Stimulated activated effector memory CD8-positive, alpha-beta T cell treated with anti-CD3 and anti-CD28 coated beads, Interleukin-12 subunit alpha, Interleukin-12 subunit beta, amount 100 ng/mL, for 72 hours (primary cell): ENCODE data around the gene SCLT1.

Source experiments
- ATAC-seq: fragments of 150-1000 bp; cut with Tn5 transposase; 2 replicates; pipeline ENCODE4 v1.10.0; 2021
- DNase-seq, 2 donors: peaks; one replicate each; pipeline ENCODE4 v3.0.0; 2021 to 2022; ENCODE audit warnings: low spot score in 2 of 2
- H3K27ac Mint-ChIP-seq: one replicate; pipeline ENCODE4 v1.8.0; 2022; ENCODE audit warnings: mild to moderate bottlenecking, mixed read lengths
- H3K36me3 Mint-ChIP-seq: one replicate; pipeline ENCODE4 v1.8.0; 2022; ENCODE audit warnings: mild to moderate bottlenecking, mixed read lengths
- H3K4me1 Mint-ChIP-seq: one replicate; pipeline ENCODE4 v1.8.0; 2022; ENCODE audit warnings: mixed read lengths
- H3K4me3 Mint-ChIP-seq: one replicate; pipeline ENCODE4 v1.8.0; 2022; ENCODE audit warnings: mild to moderate bottlenecking, mixed read lengths
- H3K9me3 Mint-ChIP-seq: one replicate; pipeline ENCODE4 v1.8.0; 2022; ENCODE audit warnings: mixed read lengths

Gene SCLT1

GRCh38 chr4:129014566-129015509, 78.5 kb downstream of the SCLT1 start:
- no peak overlapping the region for H3K27ac Mint-ChIP-seq
- no peaks in the 10 kb centered on the region for H3K36me3 Mint-ChIP-seq
- ATAC-seq (no peak), DNase-seq (no peak)
- peaks cover 42% of the 10 kb centered on the region for H3K9me3 Mint-ChIP-seq
- H3K4me3 Mint-ChIP-seq: no peak overlapping the region
- H3K4me1 Mint-ChIP-seq: no peaks in the 10 kb centered on the region

- no peaks in the 10 kb centered on the region for H3K36me3 Mint-ChIP-seq
These were observed 85.2 kb downstream of the SCLT1 start for GRCh38 chr4:129008096-129008495.

GRCh38 chr4:128986908-128987307, 106.4 kb downstream of the SCLT1 start:
- H3K4me1 Mint-ChIP-seq: no peaks in the 10 kb centered on the region
- H3K4me3 Mint-ChIP-seq: no peak overlapping the region
- no peaks in the 10 kb centered on the region for H3K9me3 Mint-ChIP-seq
- no peak for DNase-seq
- peaks cover 6% of the 10 kb centered on the region for H3K36me3 Mint-ChIP-seq
- no peak for ATAC-seq
- H3K27ac Mint-ChIP-seq: no peak overlapping the region

More at GRCh38 chr4:129008096-129008495, 85.2 kb downstream of the SCLT1 start:
- DNase-seq: no peak
- Mint-ChIP-seq H3K4me1 (no peaks in the 10 kb centered on the region), H3K27ac (no peak overlapping the region), H3K9me3 (peaks cover 46% of the 10 kb centered on the region), H3K4me3 (no peak overlapping the region)
- ATAC-seq: no peak

- no peaks in the 10 kb centered on the region for H3K9me3 Mint-ChIP-seq
- H3K27ac Mint-ChIP-seq: no peak overlapping the region
- peaks cover 6% of the 10 kb centered on the region for H3K36me3 Mint-ChIP-seq
- H3K4me1 Mint-ChIP-seq: no peaks in the 10 kb centered on the region
- no peak for ATAC-seq
- no peak for DNase-seq
- H3K4me3 Mint-ChIP-seq: no peak overlapping the region
These were observed 107.3 kb downstream of the SCLT1 start for GRCh38 chr4:128986019-128986418.

- no peak overlapping the region for H3K27ac Mint-ChIP-seq
- H3K36me3 Mint-ChIP-seq: peaks cover 6% of the 10 kb centered on the region
- no peak for ATAC-seq
These were observed 109.4 kb downstream of the SCLT1 start for GRCh38 chr4:128983771-128984485.

GRCh38 chr4:128981377-128981776, 112.0 kb downstream of the SCLT1 start:
- ATAC-seq: no peak
- Mint-ChIP-seq H3K4me3 (no peak overlapping the region), H3K9me3 (no peaks in the 10 kb centered on the region), H3K36me3 (no peaks in the 10 kb centered on the region), H3K27ac (no peak overlapping the region), H3K4me1 (no peaks in the 10 kb centered on the region)
- no peak for DNase-seq

More at GRCh38 chr4:128983771-128984485, 109.4 kb downstream of the SCLT1 start:
- Mint-ChIP-seq H3K4me3 (no peak overlapping the region), H3K4me1 (no peaks in the 10 kb centered on the region), H3K9me3 (no peaks in the 10 kb centered on the region)
- DNase-seq: no peak

- ATAC-seq (no peak), DNase-seq (no peak)
- H3K36me3 Mint-ChIP-seq: no peaks in the 10 kb centered on the region
- H3K4me1 Mint-ChIP-seq: no peaks in the 10 kb centered on the region
- no peak overlapping the region for H3K27ac Mint-ChIP-seq
- no peak overlapping the region for H3K4me3 Mint-ChIP-seq
- no peaks in the 10 kb centered on the region for H3K9me3 Mint-ChIP-seq
These were observed 112.5 kb downstream of the SCLT1 start for GRCh38 chr4:128980816-128981326.

GRCh38 chr4:128979934-128980333, 113.4 kb downstream of the SCLT1 start:
- ATAC-seq (no peak), DNase-seq (no peak)
- no peak overlapping the region for H3K27ac Mint-ChIP-seq
- H3K36me3 Mint-ChIP-seq: no peaks in the 10 kb centered on the region
- no peaks in the 10 kb centered on the region for H3K4me1 Mint-ChIP-seq
- H3K9me3 Mint-ChIP-seq: no peaks in the 10 kb centered on the region
- H3K4me3 Mint-ChIP-seq: no peak overlapping the region

- Mint-ChIP-seq H3K27ac (no peak overlapping the region), H3K4me3 (no peak overlapping the region), H3K36me3 (no peaks in the 10 kb centered on the region), H3K4me1 (no peaks in the 10 kb centered on the region), H3K9me3 (no peaks in the 10 kb centered on the region)
- DNase-seq: no peak
- ATAC-seq: no peak
These were observed 114.4 kb downstream of the SCLT1 start for GRCh38 chr4:128978985-128979384.

GRCh38 chr4:128974136-128974581, 119.2 kb downstream of the SCLT1 start:
- no peaks in the 10 kb centered on the region for H3K9me3 Mint-ChIP-seq
- no peaks in the 10 kb centered on the region for H3K4me1 Mint-ChIP-seq
- DNase-seq (no peak), ATAC-seq (no peak)
- H3K27ac Mint-ChIP-seq: no peak overlapping the region
- H3K4me3 Mint-ChIP-seq: no peak overlapping the region
- H3K36me3 Mint-ChIP-seq: peaks cover 5% of the 10 kb centered on the region

GRCh38 chr4:128973384-128973783, 120.0 kb downstream of the SCLT1 start:
- no peak for DNase-seq
- H3K36me3 Mint-ChIP-seq: peaks cover 5% of the 10 kb centered on the region
- no peaks in the 10 kb centered on the region for H3K4me1 Mint-ChIP-seq
- H3K27ac Mint-ChIP-seq: no peak overlapping the region
- no peaks in the 10 kb centered on the region for H3K9me3 Mint-ChIP-seq
- no peak overlapping the region for H3K4me3 Mint-ChIP-seq
- ATAC-seq: no peak

- no peaks in the 10 kb centered on the region for H3K36me3 Mint-ChIP-seq
- DNase-seq (no peak), ATAC-seq (no peak)
- H3K4me1 Mint-ChIP-seq: peaks cover 7% of the 10 kb centered on the region
- no peak overlapping the region for H3K4me3 Mint-ChIP-seq
- no peak overlapping the region for H3K27ac Mint-ChIP-seq
- no peaks in the 10 kb centered on the region for H3K9me3 Mint-ChIP-seq
These were observed 131.9 kb downstream of the SCLT1 start for GRCh38 chr4:128961405-128961804.

GRCh38 chr4:128958194-128958593, 135.1 kb downstream of the SCLT1 start:
- DNase-seq: no peak
- peaks cover 7% of the 10 kb centered on the region for H3K4me1 Mint-ChIP-seq
- H3K9me3 Mint-ChIP-seq: no peaks in the 10 kb centered on the region
- ATAC-seq: no peak
- H3K4me3 Mint-ChIP-seq: no peak overlapping the region
- H3K36me3 Mint-ChIP-seq: no peaks in the 10 kb centered on the region
- no peak overlapping the region for H3K27ac Mint-ChIP-seq

- H3K36me3 Mint-ChIP-seq: no peaks in the 10 kb centered on the region
- no peak overlapping the region for H3K4me3 Mint-ChIP-seq
- peaks cover 3% of the 10 kb centered on the region for H3K4me1 Mint-ChIP-seq
- no peak overlapping the region for H3K27ac Mint-ChIP-seq
- DNase-seq: no peak
- ATAC-seq: no peak
- no peaks in the 10 kb centered on the region for H3K9me3 Mint-ChIP-seq
These were observed 135.9 kb downstream of the SCLT1 start for GRCh38 chr4:128957459-128957858.

- Mint-ChIP-seq H3K4me1 (no peaks in the 10 kb centered on the region), H3K4me3 (no peak overlapping the region), H3K27ac (no peak overlapping the region)
These were observed 137.6 kb downstream of the SCLT1 start for GRCh38 chr4:128955751-128956150.

More at GRCh38 chr4:128955751-128956150, 137.6 kb downstream of the SCLT1 start:
- no peak for ATAC-seq
- H3K9me3 Mint-ChIP-seq: no peaks in the 10 kb centered on the region
- DNase-seq: no peak
- H3K36me3 Mint-ChIP-seq: no peaks in the 10 kb centered on the region
